Limb (tissue), 2 donors: ENCODE data around the gene EIF4E2.
"Not testable (repeated sequence)": the region's sequence is repeated elsewhere in the genome, so short reads cannot be mapped to it uniquely, and the experiment has no call there.

Experiments used
- DNase-seq, 2 donors: peaks; one replicate each; pipeline ENCODE4 v3.0.0-alpha.2; 2016; ENCODE audit errors: extremely low spot score in 2 of 2

The EIF4E2 gene

GRCh38 chr2:232521959-232522622 lies 28.4 kb upstream of the EIF4E2 start:
- DNase-seq, result peak in 1 of 2 donors; percentile 86

- no peak for DNase-seq
Measured at GRCh38 chr2:232522623-232523401, 27.7 kb upstream of the EIF4E2 start.

DNA sequence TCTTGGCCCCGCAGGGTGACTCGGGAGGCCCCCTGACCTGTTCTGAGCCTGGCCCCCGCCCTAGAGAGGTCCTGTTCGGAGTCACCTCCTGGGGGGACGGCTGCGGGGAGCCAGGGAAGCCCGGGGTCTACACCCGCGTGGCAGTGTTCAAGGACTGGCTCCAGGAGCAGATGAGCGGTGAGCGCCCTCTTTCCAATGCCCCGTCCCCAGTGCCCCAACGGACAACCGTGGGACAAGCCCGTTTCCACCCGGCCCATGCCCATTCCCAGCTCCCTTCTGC lies 27.1 kb upstream of the EIF4E2 start:
- no peak for DNase-seq

GRCh38 chr2:232523682-232524597 lies 26.5 kb upstream of the EIF4E2 start:
- peak; percentile 47 to 72 for DNase-seq

DNA sequence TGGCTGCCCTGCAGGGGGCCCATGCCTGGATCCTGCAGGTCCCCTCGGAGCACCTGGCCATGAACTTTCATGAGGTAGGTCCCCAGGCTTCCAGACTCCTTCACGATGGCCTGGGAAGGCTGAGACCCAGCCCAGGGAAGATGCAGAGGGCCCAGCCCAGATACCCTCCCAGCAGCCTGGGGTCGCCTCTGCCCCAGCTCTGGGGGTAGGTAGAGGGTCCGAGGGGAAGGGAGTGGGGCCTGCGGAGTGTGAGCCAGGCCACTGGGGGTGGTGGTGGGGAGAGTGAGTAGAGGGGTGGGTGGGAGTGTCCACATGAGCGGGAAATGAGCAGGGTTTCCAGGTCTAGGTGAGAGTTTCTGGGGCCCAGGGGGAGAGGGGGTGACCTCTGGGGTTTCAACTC lies 25.7 kb upstream of the EIF4E2 start:
- DNase-seq, result no peak

DNA sequence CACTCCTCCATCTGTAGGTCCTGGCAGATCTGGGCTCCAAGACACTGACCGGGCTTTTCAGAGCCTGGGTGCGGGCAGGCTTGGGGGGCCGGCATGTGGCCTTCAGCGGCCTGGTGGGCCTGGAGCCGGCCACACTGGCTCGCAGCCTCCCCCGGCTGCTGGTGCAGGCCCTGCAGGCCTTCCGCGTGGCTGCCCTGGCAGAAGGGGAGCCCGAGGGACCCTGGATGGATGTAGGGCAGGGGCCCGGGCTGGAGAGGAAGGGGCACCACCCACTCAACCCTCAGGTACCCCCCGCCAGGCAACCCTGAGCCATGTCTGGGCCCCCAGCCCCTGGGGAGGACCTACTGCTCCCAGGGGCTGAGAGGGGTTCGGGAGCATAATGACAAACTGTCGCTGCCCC lies 25.3 kb upstream of the EIF4E2 start:
- DNase-seq, result no peak

DNA sequence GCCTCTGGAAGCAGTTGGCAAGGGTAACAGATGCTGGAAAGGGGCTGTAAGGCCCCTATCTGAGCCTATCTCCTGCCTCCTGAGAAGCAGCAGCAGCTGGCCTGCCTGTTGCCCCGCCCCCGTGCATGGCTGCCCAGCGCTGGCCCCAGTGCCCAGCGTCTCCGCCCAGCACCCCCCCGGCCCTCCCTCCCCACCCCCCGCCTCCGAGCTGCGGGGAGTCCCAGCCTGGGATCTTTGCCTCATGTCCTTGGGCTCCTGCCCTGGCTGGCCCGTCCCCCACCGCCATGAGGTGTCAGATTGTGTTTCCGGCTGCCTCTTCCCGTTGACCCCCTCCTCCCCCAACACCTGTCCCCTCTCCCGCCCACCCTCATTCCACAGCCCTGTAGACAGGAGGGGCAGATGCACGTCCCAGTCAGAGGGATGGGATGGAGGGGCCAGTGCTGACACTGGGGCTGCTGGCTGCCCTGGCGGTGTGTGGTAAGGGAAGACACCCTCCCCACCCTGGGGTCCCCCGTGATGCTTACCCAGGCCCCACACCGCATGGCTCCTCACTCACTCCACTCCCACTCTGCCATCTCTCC lies 24.6 kb upstream of the EIF4E2 start, which contains the start of gene CHRND:
Gene CHRND, plus strand, starts transcription at position 370 of the 581 bp plus-strand sequence. Its CDS starts 56 bp downstream, at position 426.
- peak; percentile 76 to 81 for DNase-seq

DNA sequence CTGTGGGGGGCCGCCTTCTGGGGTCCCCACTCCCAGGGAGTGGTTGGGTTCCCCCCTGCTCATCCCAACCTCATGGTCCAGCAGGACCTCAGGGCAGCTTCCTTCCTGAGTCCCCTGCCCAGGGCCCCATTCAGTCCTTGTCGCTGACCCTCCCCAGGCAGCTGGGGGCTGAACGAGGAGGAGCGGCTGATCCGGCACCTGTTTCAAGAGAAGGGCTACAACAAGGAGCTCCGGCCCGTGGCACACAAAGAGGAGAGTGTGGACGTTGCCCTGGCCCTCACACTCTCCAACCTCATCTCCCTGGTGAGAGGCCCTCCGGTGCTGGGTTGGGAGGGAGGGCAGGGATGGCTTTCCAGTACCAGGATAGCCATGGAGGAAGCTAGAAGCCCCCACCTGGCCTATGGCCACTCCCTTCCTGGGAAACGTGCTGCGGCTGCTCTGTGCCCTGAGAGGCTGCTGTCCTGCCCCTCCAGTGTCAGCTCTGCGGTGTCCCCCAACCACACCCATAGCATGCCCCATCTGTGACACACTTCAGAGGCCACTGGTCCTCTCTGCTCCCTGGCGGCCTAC lies 24.0 kb upstream of the EIF4E2 start:
- DNase-seq, result no peak

- DNase-seq, result no peak
Measured at GRCh38 chr2:232527905-232528470, 22.5 kb upstream of the EIF4E2 start.

DNA sequence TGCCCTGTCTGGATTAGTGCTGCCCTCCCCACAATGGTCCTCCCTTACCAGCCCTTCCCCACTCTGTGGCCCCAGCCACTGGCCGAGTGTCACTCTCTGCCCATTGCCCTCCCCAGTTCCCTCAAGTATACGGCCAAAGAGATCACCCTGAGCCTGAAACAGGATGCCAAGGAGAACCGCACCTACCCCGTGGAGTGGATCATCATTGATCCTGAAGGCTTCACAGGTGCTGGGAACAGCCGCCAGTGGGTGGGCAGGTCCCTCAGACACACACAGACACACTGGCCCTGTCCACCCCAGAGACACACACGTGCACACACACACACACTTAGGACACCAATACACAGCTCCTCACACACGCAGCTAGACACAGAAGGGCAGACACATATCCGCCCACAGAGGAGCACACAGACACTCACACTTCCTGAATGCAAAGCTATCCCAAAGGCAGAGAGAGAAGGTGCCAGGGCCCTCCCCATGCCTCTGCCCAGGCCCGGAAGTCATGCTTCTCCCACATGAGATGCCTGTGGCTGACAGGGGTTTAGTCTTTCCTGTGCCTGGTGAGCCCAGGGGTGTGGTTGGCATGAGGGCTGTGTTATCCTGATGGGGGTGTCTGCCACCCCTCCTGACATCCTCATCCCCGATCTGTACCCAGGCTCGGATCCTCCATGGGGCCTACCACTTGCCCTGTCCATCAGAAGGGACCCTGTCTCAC lies 21.6 kb upstream of the EIF4E2 start:
- DNase-seq, result no peak

- no peak for DNase-seq
Measured at GRCh38 chr2:232529806-232530547, 20.5 kb upstream of the EIF4E2 start.

- no peak for DNase-seq
Measured at GRCh38 chr2:232530626-232531260, 19.7 kb upstream of the EIF4E2 start.

DNA sequence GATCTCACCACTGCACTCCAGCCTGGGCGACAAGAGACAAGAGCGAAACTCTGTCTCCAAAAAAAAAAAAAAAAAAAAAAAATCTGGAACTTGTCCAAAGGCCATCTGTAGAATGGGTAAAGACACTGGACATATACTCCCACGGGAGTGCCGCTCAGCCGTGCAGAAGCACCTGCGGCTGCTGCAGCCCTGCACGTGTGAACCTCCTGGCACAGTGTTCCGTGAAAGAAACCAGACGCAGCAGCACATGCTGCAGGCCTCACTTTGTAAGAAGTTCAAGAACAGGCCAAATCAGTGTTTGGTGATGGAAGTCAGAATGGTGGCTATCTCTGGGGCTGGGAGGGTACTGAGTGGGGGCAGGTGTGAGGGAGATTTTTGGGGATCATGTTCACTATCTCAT lies 18.1 kb upstream of the EIF4E2 start:
- no peak for DNase-seq

DNA sequence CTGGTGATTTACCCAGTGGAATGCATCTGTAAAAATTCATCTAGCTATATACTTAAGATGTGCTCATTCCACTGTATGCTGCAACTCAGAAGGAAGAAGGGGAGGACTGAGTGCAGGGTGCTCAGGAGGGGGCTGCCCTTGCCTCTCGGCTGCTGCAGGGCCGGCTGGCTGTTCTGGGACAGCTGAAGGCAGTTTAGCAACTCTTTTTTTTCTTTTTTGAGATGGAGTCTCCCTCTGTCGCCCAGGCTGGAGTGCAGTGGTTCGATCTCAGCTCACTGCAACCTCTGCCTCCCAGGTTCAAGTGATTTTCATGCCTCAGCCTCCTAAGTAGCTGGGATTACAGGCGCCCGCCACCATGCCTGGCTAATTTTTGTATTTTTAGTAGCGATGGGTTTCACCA lies 17.7 kb upstream of the EIF4E2 start:
- DNase-seq, result not testable (repeated sequence)

DNA sequence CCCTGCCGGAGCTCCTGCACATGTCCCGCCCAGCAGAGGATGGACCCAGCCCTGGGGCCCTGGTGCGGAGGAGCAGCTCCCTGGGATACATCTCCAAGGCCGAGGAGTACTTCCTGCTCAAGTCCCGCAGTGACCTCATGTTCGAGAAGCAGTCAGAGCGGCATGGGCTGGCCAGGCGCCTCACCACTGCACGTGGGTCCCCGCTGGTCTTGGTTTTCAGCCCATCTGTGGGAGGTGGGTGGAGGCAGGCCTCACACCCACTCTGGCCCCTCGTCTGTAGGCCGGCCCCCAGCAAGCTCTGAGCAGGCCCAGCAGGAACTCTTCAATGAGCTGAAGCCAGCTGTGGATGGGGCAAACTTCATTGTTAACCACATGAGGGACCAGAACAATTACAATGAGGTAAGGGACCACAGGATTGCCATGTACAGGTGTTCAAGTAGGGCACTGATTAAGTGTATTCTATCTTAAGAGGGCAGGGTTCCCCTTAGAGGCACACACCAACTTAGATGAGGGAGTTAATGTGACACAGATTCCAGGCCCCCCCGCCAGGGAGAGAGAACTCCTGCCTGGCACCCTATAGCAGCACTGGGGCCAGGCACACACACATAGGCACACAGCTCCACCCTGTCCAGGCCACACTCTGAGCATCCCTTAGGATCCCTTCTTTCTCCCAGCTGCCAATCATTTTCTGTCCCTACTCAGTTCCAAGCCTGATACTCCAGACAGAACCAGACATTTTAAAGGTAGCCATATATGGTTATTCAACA lies 16.4 kb upstream of the EIF4E2 start:
- no peak for DNase-seq

- DNase-seq, result no peak
Measured at GRCh38 chr2:232534940-232535651, 15.4 kb upstream of the EIF4E2 start.

- DNase-seq, result no peak
Measured at GRCh38 chr2:232535761-232536530, 14.5 kb upstream of the EIF4E2 start.
